Measurements from ENCODE around the gene STAT2. TPM values are rescaled to one million over a fixed set of nuclear protein-coding genes. Genes with fewer than 3 reads are reported as not detected.

Gene STAT2
- total and polyA plus RNA-seq, 9 of the 15 experiments (the other 6 are each of a cell fraction or from before 2014, with no cell fraction given), result 15.5 to 46.9 (median 40.1) TPM

- H3K9me1 ChIP-seq (ENCODE audit: control insufficient read depth, insufficient read depth, low read length), result peaks cover 3% of the 10 kb centered on the region
- in situ Hi-C loops (cut with MboI), result no loop called here
- intact Hi-C loops (cut with micrococcal nuclease), result no loop called here
- peaks cover 20 to 50% of the 10 kb centered on the region in 2 experiments for H3K4me1 ChIP-seq (replicated peaks in 1 of 2; ENCODE audit: control insufficient read depth in 2 of 2, insufficient read depth in 2 of 2, low read length in 2 of 2)
- ATAC-seq, result peak; percentile 2
- ChIA-PET CTCF (ENCODE audit: low intra/inter-chr PET ratio) (no interaction called here), POLR2A (interaction anchor here (0.6 to 19.0 kb wide), 7 partner anchors 12 to 101 kb away, joined by 3 to 274 read pairs (median 4); partner anchors contain the start of genes APOF, CNPY2, COQ10A and STAT2)
- H3K9me3 ChIP-seq (replicated peaks; ENCODE audit: control insufficient read depth, insufficient read depth, low read depth, low read length), result no peaks in the 10 kb centered on the region
- H3K36me3 ChIP-seq (ENCODE audit: control insufficient read depth, insufficient read depth, low read length), result peaks cover 16% of the 10 kb centered on the region; the same call in 2 of the 3 replicates
- no TSS peak for BruUV-seq (replicated peaks)
- no peaks in the 10 kb centered on the region for H3K27me3 ChIP-seq (ENCODE audit: control insufficient read depth in 2 of 2, insufficient read depth in 2 of 2, low read length in 2 of 2)
- peak overlapping the region; percentile 25; the same call in 1 of the 2 replicates for H3K4me3 ChIP-seq
- H4K20me1 ChIP-seq (replicated peaks; ENCODE audit: control insufficient read depth, insufficient read depth, low read length), result no peaks in the 10 kb centered on the region
- H2AFZ ChIP-seq (ENCODE audit: low read depth, low read length), result peak overlapping the region; percentile 88; the same call in 1 of the 2 replicates
- no peak for FAIRE-seq
- DNase-seq (ENCODE audit: extremely low read depth in 1 of 4, low spot score in 3 of 4), result peak in 1 of 4 experiments; percentile 27
- H3K9ac ChIP-seq (ENCODE audit: insufficient read depth in 1 of 2, low read depth in 2 of 2, low read length in 2 of 2), result peak overlapping the region; percentile 69 to 80; a peak in 3 of 4 replicates
- 32% methylated on average over 8 of the region's 8 CpGs for WGBS (ENCODE audit: insufficient coverage, low coverage, missing lambda C conversion rate)
- peaks cover 20% of the 10 kb centered on the region for H3K79me2 ChIP-seq (ENCODE audit: control insufficient read depth, insufficient read depth, low read length)
- H3K4me2 ChIP-seq (ENCODE audit: insufficient read depth, low read length), result peak overlapping the region; percentile 57
- peak overlapping the region; percentile 84 for H3K27ac ChIP-seq (ENCODE audit: extremely low read depth, low read depth, low read length)
- TF ChIP-seq ATF3 (IDR thresholded peaks at IDR 0.05) (peak; percentile 99), ATF3 (CRISPR knock-in tag; conservative IDR thresholded peaks at IDR 0.05) (peak; percentile 86), ZNF561 (CRISPR knock-in tag; conservative IDR thresholded peaks at IDR 0.05) (no peak), BCLAF1 (IDR thresholded peaks at IDR 0.05; ENCODE audit: borderline replicate concordance in 1 of 2, control insufficient read depth in 1 of 2, low read depth in 2 of 2, low read length in 1 of 2) (no peak), LCOR (CRISPR knock-in tag; IDR thresholded peaks at IDR 0.05) (no peak), SLC30A9 (CRISPR knock-in tag; IDR thresholded peaks at IDR 0.05) (no peak), ZNF395 (CRISPR knock-in tag; IDR thresholded peaks at IDR 0.05) (peak; percentile 23; the same call in 1 of the 2 replicates), JUND (IDR thresholded peaks at IDR 0.05; ENCODE audit: borderline replicate concordance, low read depth, low read length) (peak; percentile 74), JUND (tag; IDR thresholded peaks at IDR 0.05; ENCODE audit: borderline replicate concordance, low read depth, low read length) (peak; percentile 44; the same call in 2 of the 3 replicates), NFIX (CRISPR knock-in tag; IDR thresholded peaks at IDR 0.05; ENCODE audit: low read depth) (0 out of 2 replicates have a peak, but pooled peaks have one; percentile 7), RB1 (IDR thresholded peaks at IDR 0.05; ENCODE audit: low read depth) (no peak), ZNF76 (CRISPR knock-in tag; IDR thresholded peaks at IDR 0.05; ENCODE audit: borderline replicate concordance) (peak; percentile 76; the same call in 1 of the 2 replicates), KAT2B (IDR thresholded peaks at IDR 0.05; ENCODE audit: low read depth, low read length) (no peak), ZBTB34 (CRISPR knock-in tag; IDR thresholded peaks at IDR 0.05) (no peak), ELF4 (CRISPR knock-in tag; IDR thresholded peaks at IDR 0.05) (no peak)
Measured at GRCh38 chr12:56337753-56338251, 22.1 kb downstream of the STAT2 start.

All from K562 (cell line).